ENCODE results near the gene GRM2.

Gene GRM2

DNA sequence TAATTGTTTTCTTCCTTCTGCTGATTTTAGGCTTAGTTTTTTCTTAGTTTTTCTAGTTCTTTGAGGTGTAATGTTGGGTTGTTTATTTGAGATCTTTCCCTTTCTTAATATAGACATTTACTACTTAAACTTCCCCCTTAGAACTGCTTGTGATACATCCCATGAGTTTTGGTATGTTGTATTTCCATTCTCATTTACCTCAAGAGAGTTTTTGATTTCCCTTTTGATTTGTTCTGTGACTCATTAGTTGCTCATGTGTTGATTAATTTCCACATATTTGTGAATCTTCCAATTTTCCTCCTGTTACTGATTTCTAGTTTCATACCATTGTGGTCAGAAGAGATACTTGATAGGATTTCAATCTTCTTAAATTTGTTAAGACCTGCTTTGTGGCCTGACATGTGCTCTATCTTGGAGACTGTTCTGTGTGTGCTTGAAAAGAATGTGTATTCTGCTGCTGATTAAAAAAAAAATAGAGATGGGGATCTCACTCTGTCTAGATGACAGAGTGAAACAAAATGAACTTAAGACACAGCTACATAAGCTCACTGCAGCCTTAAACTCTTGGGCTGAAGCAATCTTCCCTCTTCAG is 22.3 kb downstream of the GRM2 start:
- TF ChIP-seq, protein P1, sequence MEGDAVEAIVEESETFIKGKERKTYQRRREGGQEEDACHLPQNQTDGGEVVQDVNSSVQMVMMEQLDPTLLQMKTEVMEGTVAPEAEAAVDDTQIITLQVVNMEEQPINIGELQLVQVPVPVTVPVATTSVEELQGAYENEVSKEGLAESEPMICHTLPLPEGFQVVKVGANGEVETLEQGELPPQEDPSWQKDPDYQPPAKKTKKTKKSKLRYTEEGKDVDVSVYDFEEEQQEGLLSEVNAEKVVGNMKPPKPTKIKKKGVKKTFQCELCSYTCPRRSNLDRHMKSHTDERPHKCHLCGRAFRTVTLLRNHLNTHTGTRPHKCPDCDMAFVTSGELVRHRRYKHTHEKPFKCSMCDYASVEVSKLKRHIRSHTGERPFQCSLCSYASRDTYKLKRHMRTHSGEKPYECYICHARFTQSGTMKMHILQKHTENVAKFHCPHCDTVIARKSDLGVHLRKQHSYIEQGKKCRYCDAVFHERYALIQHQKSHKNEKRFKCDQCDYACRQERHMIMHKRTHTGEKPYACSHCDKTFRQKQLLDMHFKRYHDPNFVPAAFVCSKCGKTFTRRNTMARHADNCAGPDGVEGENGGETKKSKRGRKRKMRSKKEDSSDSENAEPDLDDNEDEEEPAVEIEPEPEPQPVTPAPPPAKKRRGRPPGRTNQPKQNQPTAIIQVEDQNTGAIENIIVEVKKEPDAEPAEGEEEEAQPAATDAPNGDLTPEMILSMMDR (IDR thresholded peaks at IDR 0.05) = no peak
- Histone ChIP-seq H3K9me3 (no peaks in the 10 kb centered on the region), H3K27ac (no peak overlapping the region), H3K27me3 (peaks cover 16% of the 10 kb centered on the region), H3K36me3 (no peaks in the 10 kb centered on the region), H3K4me1 (ENCODE audit: control insufficient read depth in 1 of 2, insufficient read depth in 1 of 2, low read depth in 1 of 2, low read length in 1 of 2) (no peaks in the 10 kb centered on the region), H3K4me3 (ENCODE audit: low read depth in 1 of 2, low read length in 1 of 2) (no peak overlapping the region)

DNA sequence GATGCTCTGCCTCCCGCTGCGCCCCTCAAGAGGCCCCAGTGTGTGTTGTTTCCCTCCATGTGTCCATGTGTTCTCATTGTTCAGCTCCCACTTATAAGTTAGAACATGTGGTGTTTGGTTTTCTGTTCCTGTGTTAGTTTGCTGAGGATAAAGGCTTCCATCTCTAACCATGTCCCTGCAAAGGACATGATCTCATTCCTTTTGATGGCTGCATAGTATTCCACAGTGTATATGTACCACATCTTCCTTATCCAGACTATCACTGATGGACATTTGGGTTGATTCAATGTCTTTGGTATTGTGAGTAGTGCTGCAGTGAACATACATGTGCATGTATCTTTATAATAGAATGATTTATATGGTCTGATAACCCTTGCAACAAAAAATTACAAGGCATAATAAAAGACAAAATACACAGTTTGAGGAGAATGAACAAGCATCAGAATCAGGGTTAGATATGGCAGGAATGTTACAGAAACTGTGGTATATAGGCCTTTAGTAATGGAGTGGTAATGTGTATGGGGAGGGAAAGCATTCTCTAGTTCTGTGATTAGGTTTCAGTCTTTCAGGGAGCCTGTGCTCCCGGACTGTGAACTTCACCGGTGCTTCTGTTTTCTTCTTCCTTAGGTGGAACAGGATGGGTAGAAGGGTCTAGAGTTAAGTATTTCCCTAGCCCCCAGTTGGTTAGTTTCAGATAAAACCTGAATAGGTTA is 27.1 kb downstream of the GRM2 start:
- TF ChIP-seq, protein P1 (IDR thresholded peaks at IDR 0.05) = no peak
- Histone ChIP-seq H3K9me3 (no peaks in the 10 kb centered on the region), H3K27me3 (peaks cover 12% of the 10 kb centered on the region), H3K4me3 (ENCODE audit: low read depth in 1 of 2, low read length in 1 of 2) (no peak overlapping the region), H3K4me1 (ENCODE audit: control insufficient read depth in 1 of 2, insufficient read depth in 1 of 2, low read depth in 1 of 2, low read length in 1 of 2) (no peaks in the 10 kb centered on the region), H3K36me3 (no peaks in the 10 kb centered on the region), H3K27ac (no peak overlapping the region)

DNA sequence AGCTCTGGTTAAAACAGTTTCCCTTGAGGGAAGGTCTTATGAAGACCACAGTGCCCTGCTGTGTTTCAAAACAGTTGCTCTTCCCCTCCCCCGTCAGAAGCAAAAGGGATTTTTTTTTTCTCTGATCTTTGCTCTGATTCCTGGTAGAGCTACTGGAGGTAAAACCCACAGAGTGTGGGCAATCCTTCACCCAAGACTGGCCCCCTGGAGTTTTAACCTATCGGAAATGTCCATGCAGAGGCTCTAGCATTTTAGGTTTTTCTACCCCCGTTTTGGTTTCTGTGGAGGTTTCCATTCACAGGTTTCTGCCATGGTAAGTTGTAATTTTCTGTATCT is 27.7 kb downstream of the GRM2 start:
- peaks cover 8% of the 10 kb centered on the region for H3K27me3 ChIP-seq
- H3K27ac ChIP-seq = no peak overlapping the region
- TF ChIP-seq, protein P1 (IDR thresholded peaks at IDR 0.05) = no peak
- no peaks in the 10 kb centered on the region for H3K9me3 ChIP-seq
- H3K4me1 ChIP-seq (ENCODE audit: control insufficient read depth in 1 of 2, insufficient read depth in 1 of 2, low read depth in 1 of 2, low read length in 1 of 2) = no peaks in the 10 kb centered on the region
- no peak overlapping the region for H3K4me3 ChIP-seq (ENCODE audit: low read depth in 1 of 2, low read length in 1 of 2)
- no peaks in the 10 kb centered on the region for H3K36me3 ChIP-seq

DNA sequence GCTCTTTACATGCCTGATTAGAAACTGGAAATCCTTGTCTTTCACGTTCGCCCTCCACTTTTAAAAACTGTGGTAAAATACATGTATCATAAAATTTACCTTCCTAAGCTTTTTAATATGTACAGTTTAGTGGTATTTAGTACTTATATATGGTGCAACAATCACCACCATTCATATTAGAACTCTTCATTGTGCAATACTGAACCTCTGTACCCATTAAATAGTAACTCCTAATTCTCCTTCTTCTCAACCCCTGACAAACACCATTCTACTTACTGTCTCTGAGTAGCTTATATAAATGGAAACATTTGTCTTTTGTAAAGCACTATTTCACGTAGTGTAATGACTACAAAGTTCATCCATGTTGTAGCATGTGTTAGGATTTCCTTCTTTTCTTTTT is 28.2 kb downstream of the GRM2 start:
- TF ChIP-seq, protein P1 (IDR thresholded peaks at IDR 0.05) = no peak
- Histone ChIP-seq H3K9me3 (no peaks in the 10 kb centered on the region), H3K27ac (no peak overlapping the region), H3K36me3 (no peaks in the 10 kb centered on the region), H3K27me3 (peaks cover 5% of the 10 kb centered on the region), H3K4me1 (ENCODE audit: control insufficient read depth in 1 of 2, insufficient read depth in 1 of 2, low read depth in 1 of 2, low read length in 1 of 2) (no peaks in the 10 kb centered on the region), H3K4me3 (ENCODE audit: low read depth in 1 of 2, low read length in 1 of 2) (no peak overlapping the region)

DNA sequence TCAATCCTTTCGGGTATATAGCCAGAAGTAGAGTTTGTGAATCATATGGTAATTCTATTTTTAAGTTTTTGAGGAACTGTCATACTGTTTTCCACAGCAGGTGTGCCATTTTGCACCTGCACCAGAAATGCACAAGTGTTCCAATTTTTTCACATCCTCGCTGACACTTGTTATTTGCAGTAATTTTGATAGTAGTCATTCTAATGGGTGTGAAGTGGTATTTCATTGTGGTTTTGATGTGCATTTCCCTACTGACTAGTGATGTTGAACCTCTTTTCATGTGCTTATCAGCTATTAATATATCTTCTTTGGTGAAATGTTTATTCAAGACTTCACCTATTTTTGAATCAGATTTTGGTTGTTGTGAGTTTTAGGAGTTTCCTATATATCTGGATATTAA is 29.1 kb downstream of the GRM2 start:
- peaks cover 5% of the 10 kb centered on the region for H3K27me3 ChIP-seq
- no peak overlapping the region for H3K4me3 ChIP-seq (ENCODE audit: low read depth in 1 of 2, low read length in 1 of 2)
- H3K27ac ChIP-seq = no peak overlapping the region
- TF ChIP-seq, protein P1 (IDR thresholded peaks at IDR 0.05) = no peak
- H3K4me1 ChIP-seq (ENCODE audit: control insufficient read depth in 1 of 2, insufficient read depth in 1 of 2, low read depth in 1 of 2, low read length in 1 of 2) = no peaks in the 10 kb centered on the region
- no peaks in the 10 kb centered on the region for H3K36me3 ChIP-seq
- H3K9me3 ChIP-seq = no peaks in the 10 kb centered on the region

All from neutrophil (primary cell).